CD4-positive, alpha-beta T cell treated with Interferon gamma for 1 hour (primary cell): ENCODE data around the gene SNTA1.
"Not testable (repeated sequence)": the region's sequence is repeated elsewhere in the genome, so short reads cannot be mapped to it uniquely, and the experiment has no call there.

Experiments used
- DNase-seq: peaks from one replicate; pipeline ENCODE4 v3.0.0-alpha.2; 2020

SNTA1 gene

DNA sequence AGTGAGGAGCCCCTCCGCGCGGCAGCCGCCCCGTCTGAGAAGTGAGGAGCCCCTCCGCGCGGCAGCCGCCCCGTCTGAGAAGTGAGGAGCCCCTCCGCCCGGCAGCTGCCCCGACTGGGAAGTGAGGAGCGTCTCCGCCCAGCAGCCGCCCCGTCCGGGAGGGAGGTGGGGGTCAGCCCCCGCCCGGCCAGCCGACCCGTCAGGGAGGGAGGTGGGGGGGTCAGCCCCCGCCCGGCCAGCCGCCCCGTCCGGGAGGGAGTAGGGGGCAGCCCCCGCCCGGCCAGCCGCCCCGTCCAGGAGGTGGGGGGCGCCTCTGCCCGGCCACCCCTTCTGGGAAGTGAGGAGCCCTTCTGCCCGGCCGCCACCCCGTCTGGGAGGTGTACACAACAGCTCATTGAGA lies 54.2 kb downstream of the SNTA1 start:
- not testable (repeated sequence) for DNase-seq

DNA sequence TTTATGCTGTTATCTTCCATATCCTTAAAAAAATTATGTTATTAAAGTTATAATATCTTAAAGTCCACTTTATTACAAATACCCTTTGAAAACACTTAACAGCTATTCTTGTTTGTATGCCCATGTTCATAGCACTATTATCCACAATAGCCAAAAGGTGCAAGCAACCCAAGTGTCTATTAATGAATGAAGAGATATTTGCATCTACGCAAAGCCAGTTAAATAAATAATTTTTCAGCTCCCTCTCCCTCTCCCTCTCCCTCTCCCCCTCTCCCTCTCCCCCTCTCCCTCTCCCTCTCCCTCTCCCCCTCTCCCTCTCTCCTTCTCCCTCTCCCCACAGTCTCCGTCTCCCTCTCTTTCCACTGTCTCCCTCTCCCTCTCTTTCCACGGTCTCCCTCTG lies 55.3 kb downstream of the SNTA1 start:
- DNase-seq: no peak

DNA sequence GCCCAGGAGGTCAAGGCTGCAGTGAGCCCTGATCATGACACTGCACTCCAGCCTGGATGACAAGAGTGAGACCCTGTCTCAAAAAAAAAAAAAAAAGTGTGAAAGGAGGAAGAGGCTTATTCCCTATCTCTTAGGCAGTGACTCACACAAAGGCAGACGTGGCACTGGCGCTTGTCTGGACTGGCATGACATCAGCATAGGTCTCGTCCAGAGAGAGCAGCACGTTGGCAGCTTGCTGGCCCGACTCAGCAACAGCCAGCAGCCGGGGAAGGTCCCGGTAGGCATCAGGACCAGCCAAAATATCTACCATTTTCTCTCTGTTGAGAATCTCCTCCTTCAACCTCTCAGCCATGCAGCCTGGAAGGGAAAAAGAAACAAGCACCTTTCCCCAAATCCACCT lies 56.4 kb downstream of the SNTA1 start:
- no peak for DNase-seq

DNA sequence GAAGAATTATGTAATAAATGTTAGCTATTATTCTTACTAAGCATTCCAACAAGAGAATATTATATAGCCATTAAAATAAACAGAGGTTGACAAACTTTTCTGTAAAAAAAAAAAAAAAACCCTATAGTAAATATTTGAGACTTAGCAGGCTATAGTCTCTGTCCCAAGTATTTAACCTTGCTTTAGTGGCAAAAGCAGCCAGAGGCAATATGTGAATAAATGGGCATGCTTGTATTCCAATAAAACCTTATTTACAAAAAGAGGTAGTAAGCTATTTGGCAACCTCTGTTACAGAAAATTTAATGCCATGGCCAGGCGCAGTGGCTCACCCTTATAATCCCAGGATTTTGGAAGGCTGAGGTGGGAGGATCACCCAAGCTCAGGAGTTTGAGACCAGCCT lies 56.9 kb downstream of the SNTA1 start:
- no peak for DNase-seq

DNA sequence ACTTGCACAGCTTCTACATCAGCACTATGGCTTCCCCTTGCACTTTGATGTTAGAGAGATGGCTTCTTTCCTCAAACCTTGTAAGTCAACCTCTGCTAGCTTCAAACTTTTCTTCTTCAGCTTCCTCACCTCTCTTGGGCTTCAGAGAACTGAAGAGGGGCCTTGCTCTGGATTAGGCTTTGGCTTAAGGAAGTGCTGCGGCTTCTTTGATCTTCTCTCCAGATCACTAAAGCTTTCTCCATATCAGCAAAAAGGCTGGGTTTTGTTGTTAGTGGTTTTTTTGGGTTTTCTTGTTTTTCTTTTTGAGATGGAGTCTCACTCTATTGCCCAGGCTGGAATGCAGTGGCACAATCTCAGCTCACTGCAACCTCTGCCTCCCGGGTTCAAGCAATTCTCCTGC lies 66.2 kb downstream of the SNTA1 start:
- no peak for DNase-seq

DNA sequence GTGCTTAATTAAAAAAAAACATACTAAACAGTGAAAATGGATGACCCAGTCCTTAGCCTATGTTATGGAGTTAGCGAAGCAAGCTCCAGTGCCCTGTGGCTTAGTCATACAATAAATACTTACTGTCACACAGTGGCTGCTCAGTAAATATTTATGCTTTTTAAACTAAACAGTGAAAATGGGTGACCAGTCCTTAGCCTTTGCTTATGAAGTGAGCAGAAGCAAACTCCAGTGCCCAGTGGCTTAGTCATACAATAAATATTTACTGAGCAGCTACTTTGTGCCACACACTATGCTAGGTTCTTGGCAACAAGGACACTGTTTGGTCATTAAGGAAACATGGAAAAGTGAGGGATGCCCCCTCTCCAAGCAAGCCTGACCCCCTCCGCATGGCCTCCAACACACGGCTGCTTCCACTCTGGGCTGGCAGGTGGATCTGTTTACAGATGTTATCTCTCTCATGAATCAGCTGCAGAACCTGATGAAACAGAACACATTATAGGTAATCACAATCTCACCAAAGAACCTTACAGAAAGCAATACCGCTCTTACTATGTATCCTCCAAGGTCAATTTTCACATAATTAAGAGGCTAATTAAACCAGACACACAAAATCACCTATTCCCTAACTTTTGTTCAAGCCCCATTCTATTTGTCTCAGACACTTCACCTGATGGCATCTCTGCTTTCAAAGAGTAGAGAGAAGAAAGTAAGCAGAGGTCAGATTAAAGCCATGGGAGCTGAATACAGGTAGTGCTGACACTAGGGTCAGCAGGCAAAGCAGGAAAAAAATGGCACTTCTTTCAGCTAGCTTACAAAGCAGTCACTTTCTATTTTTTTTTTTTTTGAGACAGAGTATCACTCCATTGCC lies 69.6 kb downstream of the SNTA1 start:
- no peak for DNase-seq

DNA sequence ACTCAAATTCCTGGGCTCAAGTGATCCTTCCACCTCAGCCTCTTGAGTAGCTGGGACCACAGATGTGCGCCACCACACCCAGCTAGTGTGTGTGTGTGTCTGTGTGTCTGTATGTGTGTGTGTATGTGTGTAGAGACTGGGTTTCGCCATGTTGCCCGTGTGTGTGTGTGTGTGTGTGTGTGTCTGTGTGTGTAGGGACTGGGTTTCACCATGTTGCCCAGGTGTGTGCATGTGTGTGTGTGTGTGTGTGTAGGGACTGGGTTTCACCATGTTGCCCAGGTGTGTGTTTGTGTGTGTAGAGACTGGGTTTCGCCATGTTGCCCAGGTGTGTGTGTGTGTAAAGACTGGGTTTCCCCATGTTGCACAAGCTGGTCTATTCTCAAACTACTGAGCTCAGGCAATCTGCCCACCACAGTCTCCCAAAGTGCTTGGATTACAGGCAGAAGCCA lies 70.5 kb downstream of the SNTA1 start:
- DNase-seq: no peak

DNA sequence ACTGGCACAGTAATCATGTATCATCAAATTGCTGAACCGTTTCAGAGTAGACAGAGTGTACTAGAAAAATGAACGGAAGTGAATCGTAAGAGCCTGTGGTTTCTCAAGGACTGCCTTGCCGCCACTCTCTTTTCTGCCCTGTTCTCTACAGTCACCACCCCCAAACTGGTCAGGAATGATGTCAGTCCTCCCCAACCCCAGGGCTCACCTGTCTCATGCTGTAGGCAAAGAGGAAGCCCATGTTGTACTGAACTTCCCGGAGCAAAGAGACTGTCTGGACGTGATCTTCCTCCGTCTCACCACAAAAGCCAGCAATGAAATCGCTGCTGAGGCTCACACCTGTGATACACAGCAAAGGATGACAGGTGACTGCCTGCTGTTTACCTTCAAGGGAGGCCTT lies 73.3 kb downstream of the SNTA1 start:
- peak; percentile 82 for DNase-seq

DNA sequence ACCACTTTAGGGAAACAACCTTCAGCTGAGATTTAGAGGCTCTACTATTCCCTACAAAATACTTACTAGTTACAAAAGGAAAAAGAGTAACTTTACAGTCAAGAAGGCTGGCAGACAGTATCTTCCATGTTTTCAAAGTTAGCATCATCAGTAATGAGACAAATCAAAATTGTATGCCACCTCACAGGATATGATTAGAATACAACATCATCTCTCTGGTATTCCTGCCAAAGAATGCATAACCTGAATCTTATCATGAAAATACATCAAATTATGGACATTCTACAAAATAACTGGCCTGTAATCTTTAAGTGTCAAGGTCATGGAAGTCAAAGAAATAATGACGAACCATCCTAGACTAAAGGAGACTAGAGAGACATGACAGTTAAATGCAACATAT lies 80.7 kb downstream of the SNTA1 start:
- no peak for DNase-seq

DNA sequence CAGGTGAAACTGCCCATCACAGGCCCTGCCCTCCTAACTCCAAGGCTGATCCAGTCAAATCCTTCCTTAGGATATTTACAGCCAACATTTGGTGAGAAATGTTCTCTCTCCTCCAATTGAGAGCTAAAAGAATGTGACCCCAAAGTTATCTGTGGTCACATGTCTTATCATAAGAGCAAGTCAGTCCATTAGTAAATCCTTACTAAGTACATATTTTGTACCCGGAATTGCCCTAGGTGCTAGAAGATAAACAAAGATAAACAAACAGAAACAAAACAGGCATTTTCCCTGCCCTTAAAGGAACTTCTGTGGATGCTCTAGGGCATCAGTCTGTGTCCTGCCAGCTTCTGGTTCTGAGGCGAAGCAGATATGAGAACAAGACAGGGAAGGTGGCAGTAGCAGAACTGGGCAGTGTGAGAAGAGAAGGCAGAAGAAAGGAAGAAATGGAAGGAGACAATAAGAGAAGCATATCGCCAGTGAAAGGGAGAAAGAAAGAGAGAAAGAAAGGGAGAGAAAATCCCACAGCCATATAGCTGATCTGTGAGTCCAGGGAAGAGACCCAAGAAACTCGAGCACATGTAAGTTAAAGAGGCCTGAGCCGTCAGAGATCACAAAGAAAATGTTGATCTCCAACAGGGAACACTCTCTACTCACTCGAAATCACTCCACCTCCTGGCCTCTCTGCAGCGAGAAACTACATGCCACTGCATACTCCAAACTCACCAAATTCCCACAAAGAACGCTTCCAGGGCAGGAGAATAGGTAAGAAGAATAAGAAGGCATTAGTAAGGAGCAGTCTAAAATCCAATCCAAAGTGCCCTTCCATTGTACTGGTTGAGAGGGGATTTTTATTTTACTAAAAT lies 83.9 kb downstream of the SNTA1 start:
- no peak for DNase-seq
